G401 (cell line): ENCODE results near the gene CCDC122. TPM values are rescaled to one million over a fixed set of nuclear protein-coding genes. Genes with fewer than 3 reads are reported as not detected.

Experiments
- DNase-seq: peaks from one replicate; pipeline ENCODE4 v3.0.0-alpha.2; 2015; ENCODE audit warnings: low spot score
- in situ Hi-C: cut with HindIII; loops from 2 replicates; pipeline ENCODE4 v1.10.0; 2016; ENCODE audit warnings: low sequenced_read_pairs, mixed read lengths
- total RNA-seq: library from RNA; depleted of rRNA; stranded (reverse); fragments of >200 nt; shearing (Covaris generic); gene quantifications from 2 replicates; pipeline ENCODE4 v1.2.3, GENCODE V29; 2014; rRNA removed

Gene CCDC122
- not detected in 2 replicates for total RNA-seq

- DNase-seq: peak; percentile 38
- in situ Hi-C loops: no loop called here
Observed at GRCh38 chr13:43878892-43879754, at the start of gene CCDC122. Gene CCDC122, minus strand, starts transcription at chr13:43879740. Its CDS starts 10,364 bp downstream, at chr13:43869376.

- DNase-seq: no peak
- in situ Hi-C loops: no loop called here
Observed at GRCh38 chr13:43924549-43925245, 45.2 kb upstream of the CCDC122 start.

DNA sequence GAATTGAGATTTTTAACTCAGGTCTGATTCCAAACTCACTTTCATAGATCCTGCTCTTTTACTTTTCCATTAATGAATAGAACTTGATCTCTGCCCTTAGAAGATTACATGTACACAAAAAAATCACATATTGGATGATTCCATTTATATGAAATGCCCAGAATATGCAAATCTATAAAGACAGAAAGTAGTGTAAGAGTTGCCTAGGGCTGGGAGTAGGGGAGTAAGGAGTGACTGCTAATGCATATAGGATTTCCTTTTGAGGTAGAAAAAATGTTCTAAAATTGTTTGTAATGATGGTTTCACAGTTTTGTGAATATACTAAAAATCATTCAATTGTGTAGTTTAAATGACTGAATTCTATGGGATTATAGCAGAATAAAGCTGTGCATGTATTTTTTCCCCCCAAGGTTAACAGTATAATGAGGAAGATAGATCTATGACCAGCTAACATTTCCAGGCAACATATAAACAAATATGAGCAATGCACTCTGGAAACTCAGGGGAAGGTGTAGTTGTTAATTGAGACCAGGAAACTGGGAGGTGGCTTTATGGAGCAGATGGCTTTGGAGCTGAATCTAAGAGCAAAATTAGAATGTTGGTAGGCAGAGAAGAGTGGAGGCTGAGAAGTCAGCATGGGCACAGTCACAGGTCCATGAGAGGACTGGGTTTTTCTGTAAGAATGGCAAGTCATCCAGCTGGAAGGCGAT is 41.6 kb upstream of the CCDC122 start:
- DNase-seq: no peak
- in situ Hi-C loops: no loop called here

- no peak for DNase-seq
- in situ Hi-C loops: no loop called here
Observed at GRCh38 chr13:43918636-43919035, 39.1 kb upstream of the CCDC122 start.

DNA sequence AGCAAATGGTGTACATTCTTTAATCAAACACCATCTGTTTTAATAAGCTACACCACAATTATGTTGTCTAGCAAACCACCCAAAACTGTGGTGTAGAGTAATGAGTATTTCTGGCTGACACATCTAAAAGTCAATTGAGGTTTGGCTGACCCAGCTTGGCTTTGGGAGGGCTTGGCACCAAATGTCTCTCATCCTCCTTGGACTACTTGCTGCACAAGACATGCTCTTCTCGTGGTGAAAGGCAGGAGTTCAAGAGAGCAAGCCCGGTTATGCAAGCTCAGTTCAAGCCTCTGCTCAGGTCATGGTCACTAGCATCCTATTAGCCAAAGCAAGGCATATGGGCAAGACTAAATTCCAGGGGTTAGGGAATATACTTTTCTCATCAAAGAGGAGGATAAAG is 37.3 kb upstream of the CCDC122 start:
- no peak for DNase-seq
- in situ Hi-C loops: no loop called here

- no peak for DNase-seq
- in situ Hi-C loops: no loop called here
Observed at GRCh38 chr13:43915451-43915850, 35.9 kb upstream of the CCDC122 start.

DNA sequence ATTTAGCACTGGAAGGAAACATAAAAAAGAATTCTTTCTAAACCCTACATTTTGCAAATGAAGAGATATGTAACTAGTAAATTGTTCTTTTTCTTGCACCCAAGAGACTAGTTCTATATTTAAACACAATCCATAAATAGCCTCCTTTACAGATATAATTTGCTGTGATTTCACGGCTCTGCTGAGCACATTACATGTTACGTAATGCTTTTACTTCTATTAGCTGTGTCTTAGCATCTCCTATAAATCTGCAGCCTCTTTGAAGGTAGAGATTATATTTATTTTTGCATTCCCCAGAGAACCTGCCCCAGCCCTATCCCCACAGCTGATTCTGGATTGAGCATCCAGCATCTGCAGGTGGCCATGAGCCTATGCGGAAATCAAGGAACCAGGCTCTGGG is 32.3 kb upstream of the CCDC122 start:
- in situ Hi-C loops: no loop called here
- DNase-seq: no peak

- in situ Hi-C loops: no loop called here
- no peak for DNase-seq
Observed at GRCh38 chr13:43911278-43911677, 31.7 kb upstream of the CCDC122 start.

GRCh38 chr13:43910856-43911255 is 31.3 kb upstream of the CCDC122 start:
- in situ Hi-C loops: no loop called here
- no peak for DNase-seq

- in situ Hi-C loops: no loop called here
- DNase-seq: peak; percentile 63
Observed at GRCh38 chr13:43908156-43909126, 28.9 kb upstream of the CCDC122 start.

- in situ Hi-C loops: no loop called here
- DNase-seq: peak; percentile 77
Observed at GRCh38 chr13:43905435-43906031, 26.0 kb upstream of the CCDC122 start.

DNA sequence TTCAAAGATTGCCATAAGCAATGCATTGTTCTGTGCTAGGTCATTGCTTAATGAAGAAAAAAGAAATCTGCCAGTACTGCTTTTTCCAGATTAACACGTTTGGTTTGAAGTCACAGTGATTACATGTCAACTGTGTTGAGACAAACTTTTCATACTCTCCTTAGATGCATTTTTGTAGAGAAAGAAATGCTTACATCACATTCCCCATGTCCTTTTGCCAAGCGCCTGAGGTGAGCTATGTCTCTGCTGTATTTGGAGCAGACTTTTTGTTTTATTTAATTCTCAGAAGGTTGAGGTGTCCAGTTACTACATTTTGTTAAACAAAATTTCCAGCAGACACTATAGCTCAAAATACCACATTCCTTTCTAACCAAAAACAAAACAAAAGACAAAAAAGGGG is 16.4 kb upstream of the CCDC122 start:
- in situ Hi-C loops: no loop called here

DNA sequence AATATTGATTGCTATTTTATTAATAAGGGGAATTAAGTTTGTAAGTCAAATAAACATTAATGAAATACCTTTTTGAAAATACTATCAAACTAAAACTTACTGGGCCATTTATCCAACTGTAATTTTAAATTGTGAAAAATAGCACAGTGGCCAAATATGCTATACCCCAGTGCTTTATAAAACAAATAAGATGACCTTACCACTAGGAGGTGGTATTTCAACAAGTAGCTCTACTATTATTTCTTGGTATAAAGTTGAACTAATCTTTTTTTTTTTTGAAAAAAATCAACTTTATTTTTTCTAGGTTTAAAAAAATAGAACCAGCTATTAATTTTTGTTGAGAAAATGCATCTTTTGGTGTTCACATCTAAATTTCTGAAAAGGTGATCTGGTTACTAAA is 14.9 kb upstream of the CCDC122 start:
- in situ Hi-C loops: no loop called here
- no peak for DNase-seq

More for the DNA sequence above, 16.4 kb upstream of the CCDC122 start:
- DNase-seq: no peak

GRCh38 chr13:43884222-43884621 is 4.7 kb upstream of the CCDC122 start:
- DNase-seq: no peak
- in situ Hi-C loops: no loop called here

GRCh38 chr13:43883631-43884030 is 4.1 kb upstream of the CCDC122 start:
- in situ Hi-C loops: no loop called here
- DNase-seq: no peak

- in situ Hi-C loops: no loop called here
- DNase-seq: no peak
Observed at GRCh38 chr13:43881580-43881979, 2.0 kb upstream of the CCDC122 start.

DNA sequence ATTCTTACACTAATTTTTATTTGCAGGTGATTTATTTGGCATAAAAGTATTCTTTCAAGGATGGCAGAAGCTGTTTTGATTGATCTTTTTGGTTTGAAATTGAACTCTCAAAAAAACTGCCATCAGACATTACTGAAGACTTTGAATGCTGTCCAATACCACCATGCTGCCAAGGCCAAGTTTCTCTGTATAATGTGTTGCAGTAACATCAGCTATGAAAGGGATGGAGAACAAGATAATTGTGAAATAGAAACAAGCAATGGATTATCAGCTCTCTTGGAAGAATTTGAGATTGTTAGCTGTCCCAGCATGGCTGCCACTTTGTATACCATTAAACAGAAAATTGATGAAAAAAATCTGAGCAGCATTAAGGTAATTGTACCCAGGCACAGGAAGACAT is 1.4 kb upstream of the CCDC122 start:
- no peak for DNase-seq
- in situ Hi-C loops: no loop called here

GRCh38 chr13:43880214-43880855 is 795 bp upstream of the CCDC122 start:
- no peak for DNase-seq
- in situ Hi-C loops: no loop called here
